Parathyroid adenoma (tissue), 2 donors: ENCODE results near the gene TAC3.

Experiments
- H2AFZ ChIP-seq: fragments of 300-600 bp; sonication (generic); one replicate; pipeline ENCODE4 v1.7.0; 2017; ENCODE audit warnings: antibody characterized with exemption, mild to moderate bottlenecking
- H3K27ac ChIP-seq: fragments of 300-600 bp; sonication (generic); one replicate; pipeline ENCODE4 v1.7.0; 2017
- H3K27me3 ChIP-seq: fragments of 300-600 bp; sonication (generic); one replicate; pipeline ENCODE4 v1.7.0; 2017; ENCODE audit warnings: low read length; ENCODE audit not compliant: control insufficient read depth, insufficient read depth
- H3K36me3 ChIP-seq: fragments of 300-600 bp; sonication (generic); one replicate; pipeline ENCODE4 v1.7.0; 2017; ENCODE audit warnings: low read length; ENCODE audit not compliant: control insufficient read depth, insufficient read depth
- H3K4me1 ChIP-seq: fragments of 300-600 bp; sonication (generic); one replicate; pipeline ENCODE4 v1.7.0; 2017; ENCODE audit warnings: control low read depth
- H3K4me2 ChIP-seq: fragments of 300-600 bp; sonication (generic); one replicate; pipeline ENCODE4 v1.7.0; 2017; ENCODE audit warnings: low read length
- H3K4me3 ChIP-seq: fragments of 300-600 bp; sonication (generic); one replicate; pipeline ENCODE4 v1.7.0; 2017; ENCODE audit warnings: low read depth, low read length
- H3K79me2 ChIP-seq: fragments of 300-600 bp; sonication (generic); one replicate; pipeline ENCODE4 v1.7.0; 2017; ENCODE audit warnings: control low read depth
- H3K9ac ChIP-seq: fragments of 300-600 bp; sonication (generic); one replicate; pipeline ENCODE4 v1.7.0; 2017; ENCODE audit warnings: mild to moderate bottlenecking
- H3K9me3 ChIP-seq: fragments of 300-600 bp; sonication (generic); one replicate; pipeline ENCODE4 v1.7.0; 2017; ENCODE audit warnings: low read length; ENCODE audit not compliant: control insufficient read depth
- CTCF ChIP-seq: fragments of 300-600 bp; sonication (generic); IDR thresholded peaks from one replicate; pipeline ENCODE4 v1.7.0; 2017; ENCODE audit warnings: antibody characterized with exemption, mild to moderate bottlenecking
- donor health status: primary hyperparathyroidism.

The TAC3 gene

GRCh38 chr12:56996793-56997545 is 19.4 kb downstream of the TAC3 start:
- Histone ChIP-seq H3K4me3 (no peak overlapping the region), H3K9me3 (no peaks in the 10 kb centered on the region), H3K4me2 (no peak overlapping the region), H3K4me1 (peaks cover 15% of the 10 kb centered on the region), H3K79me2 (no peaks in the 10 kb centered on the region), H3K9ac (no peak overlapping the region), H3K27me3 (no peaks in the 10 kb centered on the region), H3K27ac (no peak overlapping the region), H2AFZ (no peak overlapping the region), H3K36me3 (no peaks in the 10 kb centered on the region)
- no peak for TF ChIP-seq CTCF

GRCh38 chr12:56995930-56996496 is 20.3 kb downstream of the TAC3 start:
- Histone ChIP-seq H3K4me1 (peaks cover 13% of the 10 kb centered on the region), H3K27me3 (no peaks in the 10 kb centered on the region), H3K4me3 (no peak overlapping the region), H3K36me3 (no peaks in the 10 kb centered on the region), H3K79me2 (no peaks in the 10 kb centered on the region), H2AFZ (no peak overlapping the region), H3K9ac (no peak overlapping the region), H3K9me3 (no peaks in the 10 kb centered on the region), H3K4me2 (no peak overlapping the region), H3K27ac (no peak overlapping the region)
- no peak for TF ChIP-seq CTCF

GRCh38 chr12:56995201-56995929 is 21.0 kb downstream of the TAC3 start:
- Histone ChIP-seq H3K79me2 (no peaks in the 10 kb centered on the region), H3K36me3 (no peaks in the 10 kb centered on the region), H3K9ac (no peak overlapping the region), H3K4me2 (no peak overlapping the region), H3K4me1 (peaks cover 13% of the 10 kb centered on the region), H3K27ac (no peak overlapping the region), H3K4me3 (no peak overlapping the region), H3K9me3 (no peaks in the 10 kb centered on the region), H3K27me3 (no peaks in the 10 kb centered on the region), H2AFZ (no peak overlapping the region)
- no peak for TF ChIP-seq CTCF

GRCh38 chr12:56994231-56994746 is 22.0 kb downstream of the TAC3 start:
- no peak overlapping the region for H3K9ac ChIP-seq
- no peak for TF ChIP-seq CTCF
- H3K79me2 ChIP-seq: no peaks in the 10 kb centered on the region
- no peaks in the 10 kb centered on the region for H3K27me3 ChIP-seq
- no peaks in the 10 kb centered on the region for H3K9me3 ChIP-seq
- no peak overlapping the region for H3K4me3 ChIP-seq
- H3K4me1 ChIP-seq: peaks cover 13% of the 10 kb centered on the region
- no peaks in the 10 kb centered on the region for H3K36me3 ChIP-seq
- no peak overlapping the region for H3K27ac ChIP-seq
- H3K4me2 ChIP-seq: no peak overlapping the region
- H2AFZ ChIP-seq: no peak overlapping the region
